Medulla oblongata (tissue), 1 donor: ENCODE results near the gene CFL2.

ENCODE experiments used
- DNase-seq: peaks from one replicate; pipeline ENCODE4 v3.0.0-alpha.2; 2015; ENCODE audit errors: extremely low spot score

Gene CFL2

DNA sequence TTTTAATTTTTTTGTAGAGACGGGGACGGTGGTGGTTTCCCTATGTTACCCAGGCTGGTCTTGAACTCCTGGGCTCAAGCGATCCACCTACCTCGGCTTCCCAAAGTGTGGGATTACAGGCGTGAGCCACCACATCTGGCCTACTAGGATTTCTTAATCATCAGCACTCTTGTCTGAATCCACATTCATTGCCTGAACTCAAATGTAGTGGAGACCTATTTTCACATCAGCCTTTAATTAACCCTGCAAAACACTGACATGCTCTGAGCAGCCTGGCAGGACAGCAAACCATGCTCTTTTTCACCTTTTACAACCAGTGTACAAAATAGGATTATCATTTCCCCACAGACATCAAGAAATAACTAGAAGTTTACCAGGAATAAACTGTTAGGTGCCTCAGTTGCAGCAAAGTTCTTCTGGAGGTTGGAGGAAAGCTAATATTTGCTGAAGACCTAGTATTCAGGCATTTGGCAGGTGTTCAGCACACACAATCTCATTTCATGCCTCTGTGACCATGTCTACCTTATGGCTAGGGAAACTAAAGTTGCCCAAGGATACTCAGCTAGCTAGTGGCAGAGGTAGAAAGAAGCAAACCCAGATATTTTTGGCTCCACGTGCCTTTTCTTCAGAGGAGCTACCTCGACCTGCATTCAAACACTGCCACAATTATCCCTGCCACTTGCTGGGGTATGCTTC lies 37.7 kb downstream of the CFL2 start:
- no peak for DNase-seq

GRCh38 chr14:34673702-34674101 lies 40.7 kb downstream of the CFL2 start:
- DNase-seq = no peak

- no peak for DNase-seq
Observed at GRCh38 chr14:34671716-34672115, 42.7 kb downstream of the CFL2 start.

- no peak for DNase-seq
Observed at GRCh38 chr14:34668111-34668510, 46.3 kb downstream of the CFL2 start.

DNA sequence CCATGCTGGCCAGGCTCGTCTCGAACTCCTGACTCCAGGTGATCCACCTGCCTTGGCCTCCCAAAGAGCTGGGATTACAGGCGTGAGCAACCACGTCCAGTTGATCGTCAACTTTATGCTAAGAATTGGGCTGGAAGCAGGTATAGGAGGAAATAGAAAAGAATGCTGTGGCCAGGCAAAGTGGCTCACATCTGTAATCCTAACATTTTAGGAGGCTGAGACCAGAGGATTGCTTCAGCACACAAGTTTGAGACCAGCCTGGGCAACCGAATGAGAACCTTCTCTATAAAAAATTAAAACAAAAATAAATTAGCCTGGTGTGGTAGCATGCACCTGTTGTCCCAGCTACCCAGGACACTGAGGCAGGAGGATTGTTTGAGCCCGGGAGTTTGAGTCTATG lies 47.4 kb downstream of the CFL2 start:
- no peak for DNase-seq

DNA sequence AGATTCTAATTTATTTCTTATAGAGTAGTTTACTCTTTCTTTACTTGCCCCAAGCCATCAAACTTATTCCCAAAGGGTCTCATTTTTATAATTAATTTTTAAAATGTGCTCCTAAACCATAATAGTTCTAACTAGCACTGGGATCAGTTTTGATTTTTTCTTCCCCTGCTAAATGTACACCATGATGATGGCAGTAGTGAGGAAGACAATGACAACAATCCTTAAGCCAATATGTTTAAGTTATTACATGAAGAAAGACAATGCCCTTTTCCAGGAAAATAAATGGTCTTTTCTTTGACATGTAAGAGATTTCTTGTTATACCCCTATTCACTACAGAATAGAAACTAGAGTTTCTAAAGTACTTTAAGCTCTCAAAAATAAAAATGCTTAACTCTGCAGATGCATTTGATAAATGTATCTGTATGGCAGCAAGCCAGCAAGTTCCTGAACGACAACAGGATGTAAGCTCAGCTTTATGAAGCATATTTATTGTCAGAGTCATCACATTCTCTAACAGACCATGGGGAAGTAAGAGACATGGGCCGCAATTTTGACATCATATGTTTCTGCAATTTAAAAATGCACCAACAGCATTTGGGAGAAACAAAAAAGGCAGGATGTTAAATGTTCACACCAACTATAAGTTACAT lies 48.5 kb downstream of the CFL2 start:
- no peak for DNase-seq

GRCh38 chr14:34662561-34663088 lies 51.8 kb downstream of the CFL2 start:
- DNase-seq = no peak

GRCh38 chr14:34660796-34661195 lies 53.6 kb downstream of the CFL2 start:
- no peak for DNase-seq
